ENCODE data around the gene NPBWR2.

NPBWR2 gene

GRCh38 chr20:64099880-64100565, 7.3 kb downstream of the NPBWR2 start:
- DNase-seq (ENCODE audit: low read depth in 2 of 2) = no peak
- TF ChIP-seq CTCF (IDR thresholded peaks at IDR 0.05; ENCODE audit: low read depth, low read length) = no peak
- H3K4me3 ChIP-seq (replicated peaks in 1 of 2; ENCODE audit: low read depth in 2 of 2, low read length in 2 of 2) = no peak overlapping the region

GRCh38 chr20:64099086-64099786, 8.1 kb downstream of the NPBWR2 start:
- no peak for DNase-seq (ENCODE audit: low read depth in 2 of 2)
- TF ChIP-seq CTCF (IDR thresholded peaks at IDR 0.05; ENCODE audit: low read depth, low read length) = no peak
- H3K4me3 ChIP-seq (replicated peaks in 1 of 2; ENCODE audit: low read depth in 2 of 2, low read length in 2 of 2) = no peak overlapping the region

GRCh38 chr20:64098471-64099013, 8.8 kb downstream of the NPBWR2 start:
- no peak for TF ChIP-seq CTCF (IDR thresholded peaks at IDR 0.05; ENCODE audit: low read depth, low read length)
- DNase-seq (ENCODE audit: low read depth in 2 of 2) = no peak
- H3K4me3 ChIP-seq (replicated peaks in 1 of 2; ENCODE audit: low read depth in 2 of 2, low read length in 2 of 2) = no peak overlapping the region

- DNase-seq (ENCODE audit: low read depth in 2 of 2) = no peak
- H3K4me3 ChIP-seq (replicated peaks in 1 of 2; ENCODE audit: low read depth in 2 of 2, low read length in 2 of 2) = no peak overlapping the region
- TF ChIP-seq CTCF (IDR thresholded peaks at IDR 0.05; ENCODE audit: low read depth, low read length) = no peak
Observed at GRCh38 chr20:64096535-64096934, 10.8 kb downstream of the NPBWR2 start.

- no peak for DNase-seq (ENCODE audit: low read depth in 2 of 2)
- no peak for TF ChIP-seq CTCF (IDR thresholded peaks at IDR 0.05; ENCODE audit: low read depth, low read length)
- no peak overlapping the region for H3K4me3 ChIP-seq (replicated peaks in 1 of 2; ENCODE audit: low read depth in 2 of 2, low read length in 2 of 2)
Observed at GRCh38 chr20:64095927-64096326, 11.4 kb downstream of the NPBWR2 start.

GRCh38 chr20:64095455-64095854, 11.9 kb downstream of the NPBWR2 start:
- no peak for DNase-seq (ENCODE audit: low read depth in 2 of 2)
- no peak for TF ChIP-seq CTCF (IDR thresholded peaks at IDR 0.05; ENCODE audit: low read depth, low read length)
- no peak overlapping the region for H3K4me3 ChIP-seq (replicated peaks in 1 of 2; ENCODE audit: low read depth in 2 of 2, low read length in 2 of 2)

All from cardiac fibroblast (primary cell).